ENCODE data around the gene IKBKE.

The IKBKE gene

DNA sequence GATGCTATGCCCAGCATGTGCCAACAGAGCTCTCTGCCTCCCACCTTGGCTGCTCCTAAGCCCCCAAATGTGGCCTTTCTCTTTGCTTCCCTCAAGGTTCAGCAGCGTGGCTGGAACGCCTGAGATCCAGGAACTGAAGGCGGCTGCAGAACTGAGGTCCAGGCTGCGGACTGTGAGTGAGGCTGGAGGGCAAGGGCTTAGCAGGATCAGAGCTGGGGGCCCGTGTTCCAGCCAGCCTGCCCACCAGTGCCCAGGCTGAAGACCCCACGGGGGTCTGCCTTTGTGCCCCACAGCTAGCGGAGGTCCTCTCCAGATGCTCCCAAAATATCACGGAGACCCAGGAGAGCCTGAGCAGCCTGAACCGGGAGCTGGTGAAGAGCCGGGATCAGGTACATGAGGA, 14.6 kb downstream of the IKBKE start:
- Histone ChIP-seq H3K4me2 (ENCODE audit: low read length) (no peak overlapping the region), H3K9me2 (ENCODE audit: low read depth, low read length) (no peaks in the 10 kb centered on the region), H3K9ac (ENCODE audit: low read length) (no peak overlapping the region), H3F3A (ENCODE audit: insufficient read depth, low read length) (no peaks in the 10 kb centered on the region), H4K20me1 (ENCODE audit: insufficient read depth, low read length) (no peaks in the 10 kb centered on the region), H3K4me1 (ENCODE audit: insufficient read depth, low read length, severe bottlenecking) (no peaks in the 10 kb centered on the region), H3K36me3 (ENCODE audit: insufficient read depth, low read length) (peaks cover 45% of the 10 kb centered on the region; the same call in 1 of the 2 replicates), H3K27me3 (ENCODE audit: insufficient read depth, low read length) (no peaks in the 10 kb centered on the region), H3K4me3 (ENCODE audit: low read depth, low read length, poor library complexity, severe bottlenecking) (no peak overlapping the region), H3K9me3 (ENCODE audit: low read length) (no peaks in the 10 kb centered on the region), H2AFZ (ENCODE audit: low read length) (no peak overlapping the region), H3K79me2 (ENCODE audit: insufficient read depth, low read length) (no peaks in the 10 kb centered on the region), H3K27ac (ENCODE audit: low read depth, low read length, poor library complexity, severe bottlenecking) (no peak overlapping the region)
- TF ChIP-seq, protein P1, sequence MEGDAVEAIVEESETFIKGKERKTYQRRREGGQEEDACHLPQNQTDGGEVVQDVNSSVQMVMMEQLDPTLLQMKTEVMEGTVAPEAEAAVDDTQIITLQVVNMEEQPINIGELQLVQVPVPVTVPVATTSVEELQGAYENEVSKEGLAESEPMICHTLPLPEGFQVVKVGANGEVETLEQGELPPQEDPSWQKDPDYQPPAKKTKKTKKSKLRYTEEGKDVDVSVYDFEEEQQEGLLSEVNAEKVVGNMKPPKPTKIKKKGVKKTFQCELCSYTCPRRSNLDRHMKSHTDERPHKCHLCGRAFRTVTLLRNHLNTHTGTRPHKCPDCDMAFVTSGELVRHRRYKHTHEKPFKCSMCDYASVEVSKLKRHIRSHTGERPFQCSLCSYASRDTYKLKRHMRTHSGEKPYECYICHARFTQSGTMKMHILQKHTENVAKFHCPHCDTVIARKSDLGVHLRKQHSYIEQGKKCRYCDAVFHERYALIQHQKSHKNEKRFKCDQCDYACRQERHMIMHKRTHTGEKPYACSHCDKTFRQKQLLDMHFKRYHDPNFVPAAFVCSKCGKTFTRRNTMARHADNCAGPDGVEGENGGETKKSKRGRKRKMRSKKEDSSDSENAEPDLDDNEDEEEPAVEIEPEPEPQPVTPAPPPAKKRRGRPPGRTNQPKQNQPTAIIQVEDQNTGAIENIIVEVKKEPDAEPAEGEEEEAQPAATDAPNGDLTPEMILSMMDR (IDR thresholded peaks at IDR 0.05; ENCODE audit: low read length), result no peak

DNA sequence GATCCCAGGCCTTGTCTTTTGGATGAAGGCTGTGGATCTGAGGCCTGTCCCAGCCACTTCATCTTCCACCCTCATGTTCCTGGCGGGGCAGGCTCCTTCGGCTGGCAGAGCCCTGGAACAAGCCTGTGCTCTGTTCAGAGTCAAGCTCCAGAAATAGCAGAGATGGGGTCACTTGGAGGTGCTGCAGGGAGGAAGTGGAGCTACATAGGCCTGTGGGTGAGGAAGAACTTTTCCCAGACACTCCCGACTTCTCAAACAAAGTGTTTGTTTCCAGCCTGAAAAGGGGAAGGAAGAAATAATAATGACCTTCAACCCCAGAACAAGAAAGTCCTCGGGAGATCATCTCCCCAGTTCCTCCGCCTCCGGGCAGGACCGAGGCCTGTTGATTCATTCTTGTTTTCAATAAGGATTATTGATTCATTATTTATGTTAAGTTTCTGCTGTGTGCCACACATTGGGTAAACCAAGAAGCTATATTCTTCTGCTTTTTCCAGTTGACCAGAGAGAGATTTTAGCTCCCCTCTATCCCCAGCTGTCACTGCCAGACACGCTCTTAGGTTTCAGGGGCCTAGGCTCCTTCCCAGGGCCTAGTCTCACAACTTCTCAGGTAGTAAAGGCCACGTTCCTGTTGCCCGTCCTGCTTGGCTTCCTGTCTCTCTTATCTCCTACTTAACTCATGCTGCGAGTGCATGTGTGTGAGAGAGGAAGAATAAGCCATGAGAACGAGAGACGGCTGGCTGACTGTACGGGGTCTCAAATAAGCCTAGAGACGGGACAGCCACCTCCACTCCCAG, 16.9 kb downstream of the IKBKE start:
- no peaks in the 10 kb centered on the region for H4K20me1 ChIP-seq (ENCODE audit: insufficient read depth, low read length)
- no peaks in the 10 kb centered on the region for H3F3A ChIP-seq (ENCODE audit: insufficient read depth, low read length)
- no peaks in the 10 kb centered on the region for H3K79me2 ChIP-seq (ENCODE audit: insufficient read depth, low read length)
- no peak for TF ChIP-seq EZH2 (IDR thresholded peaks at IDR 0.05; ENCODE audit: borderline replicate concordance, low read length)
- TF ChIP-seq, protein P1 (IDR thresholded peaks at IDR 0.05; ENCODE audit: low read length), result no peak
- peaks cover 51% of the 10 kb centered on the region; the same call in 1 of the 2 replicates for H3K36me3 ChIP-seq (ENCODE audit: insufficient read depth, low read length)
- no peak overlapping the region for H3K4me3 ChIP-seq (ENCODE audit: low read depth, low read length, poor library complexity, severe bottlenecking)
- H3K4me2 ChIP-seq (ENCODE audit: low read length), result no peak overlapping the region
- H2AFZ ChIP-seq (ENCODE audit: low read length), result no peak overlapping the region
- no peaks in the 10 kb centered on the region for H3K9me3 ChIP-seq (ENCODE audit: low read length)
- H3K4me1 ChIP-seq (ENCODE audit: insufficient read depth, low read length, severe bottlenecking), result no peaks in the 10 kb centered on the region
- H3K27me3 ChIP-seq (ENCODE audit: insufficient read depth, low read length), result no peaks in the 10 kb centered on the region
- H3K27ac ChIP-seq (ENCODE audit: low read depth, low read length, poor library complexity, severe bottlenecking), result no peak overlapping the region
- H3K9me2 ChIP-seq (ENCODE audit: low read depth, low read length), result no peaks in the 10 kb centered on the region
- no peak overlapping the region for H3K9ac ChIP-seq (ENCODE audit: low read length)

DNA sequence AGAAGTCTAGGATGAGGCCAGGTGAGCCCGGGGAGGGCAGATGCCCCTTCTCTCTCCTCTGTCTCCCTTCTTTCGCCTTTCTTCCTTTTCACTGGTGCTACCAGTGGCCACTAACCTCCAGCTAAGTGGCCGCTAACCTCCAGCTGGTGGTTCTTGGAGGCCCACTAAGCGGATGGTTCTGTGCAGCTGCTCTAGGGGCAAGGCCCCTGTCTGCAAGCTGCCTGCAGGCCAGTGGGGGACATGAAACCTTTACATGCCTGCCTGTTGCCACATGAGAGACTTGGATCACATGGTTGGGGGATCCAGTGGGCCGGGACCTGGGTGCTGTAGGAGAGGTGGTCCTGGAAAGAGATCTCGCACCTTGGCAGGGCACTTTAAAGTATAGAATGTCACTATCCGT, 17.7 kb downstream of the IKBKE start:
- no peak overlapping the region for H3K27ac ChIP-seq (ENCODE audit: low read depth, low read length, poor library complexity, severe bottlenecking)
- no peaks in the 10 kb centered on the region for H3K79me2 ChIP-seq (ENCODE audit: insufficient read depth, low read length)
- no peaks in the 10 kb centered on the region for H3K4me1 ChIP-seq (ENCODE audit: insufficient read depth, low read length, severe bottlenecking)
- no peaks in the 10 kb centered on the region for H3K27me3 ChIP-seq (ENCODE audit: insufficient read depth, low read length)
- no peaks in the 10 kb centered on the region for H4K20me1 ChIP-seq (ENCODE audit: insufficient read depth, low read length)
- H3K9me2 ChIP-seq (ENCODE audit: low read depth, low read length), result no peaks in the 10 kb centered on the region
- H3K36me3 ChIP-seq (ENCODE audit: insufficient read depth, low read length), result peaks cover 51% of the 10 kb centered on the region; the same call in 1 of the 2 replicates
- H3F3A ChIP-seq (ENCODE audit: insufficient read depth, low read length), result no peaks in the 10 kb centered on the region
- no peak overlapping the region for H3K4me2 ChIP-seq (ENCODE audit: low read length)
- H2AFZ ChIP-seq (ENCODE audit: low read length), result no peak overlapping the region
- H3K4me3 ChIP-seq (ENCODE audit: low read depth, low read length, poor library complexity, severe bottlenecking), result no peak overlapping the region
- H3K9ac ChIP-seq (ENCODE audit: low read length), result no peak overlapping the region
- TF ChIP-seq, protein P1 (IDR thresholded peaks at IDR 0.05; ENCODE audit: low read length), result no peak
- TF ChIP-seq EZH2 (IDR thresholded peaks at IDR 0.05; ENCODE audit: borderline replicate concordance, low read length), result no peak
- H3K9me3 ChIP-seq (ENCODE audit: low read length), result no peaks in the 10 kb centered on the region
